OCI-LY7 (cell line): Measurements from ENCODE around the gene SELENOK.

Source experiments
- EZH2phosphoT487 ChIP-seq: fragments of 200-600 bp; sonication (generic); IDR thresholded peaks from 2 replicates; pipeline ENCODE4 v1.6.1; 2018; ENCODE audit warnings: low read depth, borderline replicate concordance, mild to moderate bottlenecking, mixed run types, antibody characterized with exemption, low read length, moderate library complexity, mixed read lengths
- TF ChIP-seq, protein P1 (sequence below): fragments of 200-600 bp; sonication (generic); conservative IDR thresholded peaks from 2 replicates; pipeline ENCODE4 v1.5.1; 2014; ENCODE audit warnings: mild to moderate bottlenecking, antibody characterized with exemption, low read length, moderate library complexity, mixed read lengths

- TF ChIP-seq, protein P1, sequence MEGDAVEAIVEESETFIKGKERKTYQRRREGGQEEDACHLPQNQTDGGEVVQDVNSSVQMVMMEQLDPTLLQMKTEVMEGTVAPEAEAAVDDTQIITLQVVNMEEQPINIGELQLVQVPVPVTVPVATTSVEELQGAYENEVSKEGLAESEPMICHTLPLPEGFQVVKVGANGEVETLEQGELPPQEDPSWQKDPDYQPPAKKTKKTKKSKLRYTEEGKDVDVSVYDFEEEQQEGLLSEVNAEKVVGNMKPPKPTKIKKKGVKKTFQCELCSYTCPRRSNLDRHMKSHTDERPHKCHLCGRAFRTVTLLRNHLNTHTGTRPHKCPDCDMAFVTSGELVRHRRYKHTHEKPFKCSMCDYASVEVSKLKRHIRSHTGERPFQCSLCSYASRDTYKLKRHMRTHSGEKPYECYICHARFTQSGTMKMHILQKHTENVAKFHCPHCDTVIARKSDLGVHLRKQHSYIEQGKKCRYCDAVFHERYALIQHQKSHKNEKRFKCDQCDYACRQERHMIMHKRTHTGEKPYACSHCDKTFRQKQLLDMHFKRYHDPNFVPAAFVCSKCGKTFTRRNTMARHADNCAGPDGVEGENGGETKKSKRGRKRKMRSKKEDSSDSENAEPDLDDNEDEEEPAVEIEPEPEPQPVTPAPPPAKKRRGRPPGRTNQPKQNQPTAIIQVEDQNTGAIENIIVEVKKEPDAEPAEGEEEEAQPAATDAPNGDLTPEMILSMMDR = no peak
- TF ChIP-seq EZH2phosphoT487 = no peak
These were observed 31.5 kb downstream of the SELENOK start for GRCh38 chr3:53860196-53860595.
